Endothelial cell of umbilical vein (primary cell): ENCODE measurements around the gene SBDS. TPM values are rescaled to one million over a fixed set of nuclear protein-coding genes. Genes with fewer than 3 reads are reported as not detected.
"Not testable (repeated sequence)": the region's sequence is repeated elsewhere in the genome, so short reads cannot be mapped to it uniquely, and the experiment has no call there.

ENCODE experiments used
- BruUV-seq: library from RNA; stranded (reverse); fragments of 400-500 nt; replicated peaks from 2 replicates; lab custom pipeline; 2021; lab: Mats Ljungman, UMichigan
- CTCF ChIA-PET: fragments of 300-600, 350-600 bp; sonication (Branson Sonifier 250); formaldehyde crosslinking; loops from one replicate; lab custom pipeline; 2021; ENCODE audit warnings: antibody characterized with exemption, inconsistent platforms; lab: Charles Lee
- POLR2A ChIA-PET: fragments of 300-600, 350-600 bp; sonication (Branson Sonifier 250); formaldehyde crosslinking; loops from one replicate; lab custom pipeline; 2021; ENCODE audit warnings: antibody characterized with exemption, inconsistent platforms; lab: Charles Lee
- DNase-seq: peaks from one replicate; pipeline ENCODE4 v3.0.0-alpha.2; 2011; ENCODE audit warnings: low read depth, low spot score
- FAIRE-seq: peaks from 2 replicates; lab custom pipeline; 2011; peaks lifted over from hg19 to GRCh38; lab: Jason Lieb, UNC
- H2AFZ ChIP-seq: 2 replicates; pipeline ENCODE4 v1.6.0; 2012; ENCODE audit warnings: low read depth, low read length, control low read depth, inconsistent platforms
- H3K27ac ChIP-seq: 2 replicates; pipeline ENCODE4 v1.5.1; 2011; ENCODE audit warnings: low read depth, mild to moderate bottlenecking, control low read depth, low read length, moderate library complexity; ENCODE audit not compliant: insufficient read depth
- H3K27me3 ChIP-seq, 2 experiments: 2 replicates each; pipeline versions ENCODE4 v1.6.0 to v1.6.1; 2011; ENCODE audit warnings: low read length in 2 of 2, mixed read lengths in 1 of 2; ENCODE audit not compliant: control insufficient read depth in 2 of 2, insufficient read depth in 2 of 2
- H3K36me3 ChIP-seq, 2 experiments: 2 replicates in 1 of 2; 3 replicates in 1 of 2; pipeline ENCODE4 v1.5.1; 2011; ENCODE audit warnings: low read length in 2 of 2, mild to moderate bottlenecking in 1 of 2, moderate library complexity in 1 of 2; ENCODE audit not compliant: control insufficient read depth in 2 of 2, insufficient read depth in 2 of 2; ENCODE audit errors: extremely low read depth in 1 of 2
- H3K4me1 ChIP-seq: 3 replicates; pipeline ENCODE4 v1.5.1; 2011; ENCODE audit warnings: mild to moderate bottlenecking, low read length; ENCODE audit not compliant: control insufficient read depth, insufficient read depth; ENCODE audit errors: extremely low read depth
- H3K4me2 ChIP-seq: 2 replicates; pipeline ENCODE4 v1.6.1; 2011; ENCODE audit warnings: low read length, control low read depth, mixed read lengths; ENCODE audit not compliant: insufficient read depth
- H3K4me3 ChIP-seq, 3 experiments: fragments of 200-600 bp in 1 of 3; sonication (generic), shearing (Covaris generic) in 1 of 3; replicated peaks in 1 of 3; 2 replicates each; pipeline ENCODE4 v1.5.1; 2011 to 2016; ENCODE audit warnings: control low read depth in 3 of 3, low read length in 3 of 3, mild to moderate bottlenecking in 2 of 3, inconsistent platforms in 1 of 3, low read depth in 1 of 3, moderate library complexity in 1 of 3; ENCODE audit not compliant: insufficient read depth in 1 of 3
- H3K79me2 ChIP-seq: 2 replicates; pipeline ENCODE4 v1.6.0; 2012; ENCODE audit warnings: low read length, inconsistent platforms; ENCODE audit not compliant: control insufficient read depth, insufficient read depth
- H3K9ac ChIP-seq: replicated peaks from 2 replicates; pipeline ENCODE3; 2011; ENCODE audit warnings: low read length, control low read depth; ENCODE audit not compliant: insufficient read depth; ENCODE audit errors: extremely low read depth
- H3K9me1 ChIP-seq: replicated peaks from 3 replicates; pipeline ENCODE4 v1.6.0; 2011; ENCODE audit warnings: mild to moderate bottlenecking, low read length; ENCODE audit not compliant: control insufficient read depth, insufficient read depth; ENCODE audit errors: extremely low read depth
- H3K9me3 ChIP-seq: replicated peaks from 2 replicates; pipeline ENCODE4 v1.5.1; 2012; ENCODE audit warnings: low read length, inconsistent platforms; ENCODE audit not compliant: control insufficient read depth, insufficient read depth
- H4K20me1 ChIP-seq: replicated peaks from 2 replicates; pipeline ENCODE3; 2011; ENCODE audit warnings: mild to moderate bottlenecking, low read length; ENCODE audit not compliant: control insufficient read depth, insufficient read depth; ENCODE audit errors: extremely low read depth
- FOS ChIP-seq: IDR thresholded peaks from 2 replicates; pipeline ENCODE4 v1.6.1; 2011; ENCODE audit warnings: mild to moderate bottlenecking, low read length, moderate library complexity, borderline replicate concordance; ENCODE audit not compliant: insufficient read depth
- dilution Hi-C: fragments of 300-500 bp; cut with MboI; formaldehyde crosslinking; loops from one replicate; pipeline ENCODE4 v1.15.0; 2019; ENCODE audit warnings: low sequenced_read_pairs; ENCODE audit not compliant: extremely low pct_ligation_motif_present
- intact Hi-C: fragments of 100-400 bp; cut with micrococcal nuclease; formaldehyde crosslinking; loops from one replicate; pipeline ENCODE4 v1.10.0; 2022
- polyA plus RNA-seq, 4 experiments: library from polyadenylated mRNA; depleted of rRNA in 3 of 4; stranded (reverse) in 3 of 4; unstranded in 1 of 4; fragments of >200 nt; gene quantifications; 2 replicates each; pipeline versions ENCODE4 v1.2.1 to v1.2.3, GENCODE V29; 2011 to 2012; ENCODE audit warnings: missing spikeins in 1 of 4
- total RNA-seq: library from RNA; stranded (reverse); gene quantifications from 2 replicates; pipeline ENCODE4 v1.2.3, GENCODE V29; 2021
- TF ChIP-seq, protein P1 (sequence below), 2 donors: IDR thresholded peaks; 1 replicate in 1 of 2; 2 replicates in 1 of 2; pipeline ENCODE4 v1.5.1; 2011; ENCODE audit warnings: low read length in 2 of 2, mild to moderate bottlenecking in 2 of 2, moderate library complexity in 2 of 2, control low read depth in 1 of 2, inconsistent platforms in 1 of 2, low read depth in 1 of 2; ENCODE audit not compliant: insufficient read depth in 1 of 2; ENCODE audit errors: extremely low read depth in 1 of 2

Gene SBDS
- total and polyA plus RNA-seq, 2 donors (not counting 3 experiments of a cell fraction or from before 2014, with no cell fraction given): 30.7 to 86.5 TPM

GRCh38 chr7:67042781-67043558, 47.6 kb upstream of the SBDS start:
- peak; percentile 83 for FAIRE-seq
- H4K20me1 ChIP-seq, H3K27me3 ChIP-seq, H3K27ac ChIP-seq, BruUV-seq, H3K9me1 ChIP-seq, H3K9me3 ChIP-seq, H3K36me3 ChIP-seq, H2AFZ ChIP-seq, H3K4me1 ChIP-seq, H3K9ac ChIP-seq, H3K4me3 ChIP-seq, dilution Hi-C loops, CTCF ChIA-PET, POLR2A ChIA-PET, H3K4me2 ChIP-seq, H3K79me2 ChIP-seq: not testable (repeated sequence)
- peak; percentile 23 for TF ChIP-seq FOS
- peak; percentile 63 for DNase-seq
- intact Hi-C loops: loop anchor here (10.0 kb wide), 1 partner anchor 262 kb away; no protein-coding TSS in a partner anchor

- BruUV-seq, H3K79me2 ChIP-seq, H3K4me2 ChIP-seq, H3K4me3 ChIP-seq, H3K27ac ChIP-seq, dilution Hi-C loops, H3K27me3 ChIP-seq, H3K4me1 ChIP-seq, POLR2A ChIA-PET, H3K9me1 ChIP-seq, H3K9me3 ChIP-seq, H2AFZ ChIP-seq, H3K9ac ChIP-seq, H4K20me1 ChIP-seq, H3K36me3 ChIP-seq: not testable (repeated sequence)
- DNase-seq (peak; percentile 30), FAIRE-seq (peak; percentile 86)
- intact Hi-C loops: loop anchor here (10.0 kb wide), 1 partner anchor 264 kb away; no protein-coding TSS in a partner anchor
- TF ChIP-seq, protein P1, sequence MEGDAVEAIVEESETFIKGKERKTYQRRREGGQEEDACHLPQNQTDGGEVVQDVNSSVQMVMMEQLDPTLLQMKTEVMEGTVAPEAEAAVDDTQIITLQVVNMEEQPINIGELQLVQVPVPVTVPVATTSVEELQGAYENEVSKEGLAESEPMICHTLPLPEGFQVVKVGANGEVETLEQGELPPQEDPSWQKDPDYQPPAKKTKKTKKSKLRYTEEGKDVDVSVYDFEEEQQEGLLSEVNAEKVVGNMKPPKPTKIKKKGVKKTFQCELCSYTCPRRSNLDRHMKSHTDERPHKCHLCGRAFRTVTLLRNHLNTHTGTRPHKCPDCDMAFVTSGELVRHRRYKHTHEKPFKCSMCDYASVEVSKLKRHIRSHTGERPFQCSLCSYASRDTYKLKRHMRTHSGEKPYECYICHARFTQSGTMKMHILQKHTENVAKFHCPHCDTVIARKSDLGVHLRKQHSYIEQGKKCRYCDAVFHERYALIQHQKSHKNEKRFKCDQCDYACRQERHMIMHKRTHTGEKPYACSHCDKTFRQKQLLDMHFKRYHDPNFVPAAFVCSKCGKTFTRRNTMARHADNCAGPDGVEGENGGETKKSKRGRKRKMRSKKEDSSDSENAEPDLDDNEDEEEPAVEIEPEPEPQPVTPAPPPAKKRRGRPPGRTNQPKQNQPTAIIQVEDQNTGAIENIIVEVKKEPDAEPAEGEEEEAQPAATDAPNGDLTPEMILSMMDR (IDR thresholded peaks at IDR 0.05; ENCODE audit: extremely low read depth in 1 of 2, insufficient read depth in 1 of 2, low read depth in 1 of 2, low read length in 2 of 2): peak in 1 of 2 donors; percentile 9
- CTCF ChIA-PET: interaction anchor here (0.8 to 2.1 kb wide), 7 partner anchors 12 to 330 kb away, joined by 3 to 18 read pairs (median 4); no protein-coding TSS in a partner anchor
Observed at GRCh38 chr7:67040832-67041231, 45.4 kb upstream of the SBDS start.

GRCh38 chr7:67036432-67037395, 41.3 kb upstream of the SBDS start:
- H3K27ac ChIP-seq, H4K20me1 ChIP-seq: not testable (repeated sequence)

More at GRCh38 chr7:67036432-67037395, 41.3 kb upstream of the SBDS start:
- H3K4me3 ChIP-seq, POLR2A ChIA-PET, H3K4me2 ChIP-seq, H3K9ac ChIP-seq, H3K36me3 ChIP-seq, H3K4me1 ChIP-seq, H3K79me2 ChIP-seq, intact Hi-C loops, FAIRE-seq, BruUV-seq, H3K27me3 ChIP-seq, dilution Hi-C loops, H3K9me1 ChIP-seq, CTCF ChIA-PET, DNase-seq, H3K9me3 ChIP-seq, H2AFZ ChIP-seq: not testable (repeated sequence)
